ENCODE measurements around the gene ITM2B. TPM values are rescaled to one million over a fixed set of nuclear protein-coding genes. Genes with fewer than 3 reads are reported as not detected.
"Not testable (repeated sequence)": the region's sequence is repeated elsewhere in the genome, so short reads cannot be mapped to it uniquely, and the experiment has no call there.

Gene ITM2B
- total RNA-seq, result 327 and 538 TPM in 2 replicates

DNA sequence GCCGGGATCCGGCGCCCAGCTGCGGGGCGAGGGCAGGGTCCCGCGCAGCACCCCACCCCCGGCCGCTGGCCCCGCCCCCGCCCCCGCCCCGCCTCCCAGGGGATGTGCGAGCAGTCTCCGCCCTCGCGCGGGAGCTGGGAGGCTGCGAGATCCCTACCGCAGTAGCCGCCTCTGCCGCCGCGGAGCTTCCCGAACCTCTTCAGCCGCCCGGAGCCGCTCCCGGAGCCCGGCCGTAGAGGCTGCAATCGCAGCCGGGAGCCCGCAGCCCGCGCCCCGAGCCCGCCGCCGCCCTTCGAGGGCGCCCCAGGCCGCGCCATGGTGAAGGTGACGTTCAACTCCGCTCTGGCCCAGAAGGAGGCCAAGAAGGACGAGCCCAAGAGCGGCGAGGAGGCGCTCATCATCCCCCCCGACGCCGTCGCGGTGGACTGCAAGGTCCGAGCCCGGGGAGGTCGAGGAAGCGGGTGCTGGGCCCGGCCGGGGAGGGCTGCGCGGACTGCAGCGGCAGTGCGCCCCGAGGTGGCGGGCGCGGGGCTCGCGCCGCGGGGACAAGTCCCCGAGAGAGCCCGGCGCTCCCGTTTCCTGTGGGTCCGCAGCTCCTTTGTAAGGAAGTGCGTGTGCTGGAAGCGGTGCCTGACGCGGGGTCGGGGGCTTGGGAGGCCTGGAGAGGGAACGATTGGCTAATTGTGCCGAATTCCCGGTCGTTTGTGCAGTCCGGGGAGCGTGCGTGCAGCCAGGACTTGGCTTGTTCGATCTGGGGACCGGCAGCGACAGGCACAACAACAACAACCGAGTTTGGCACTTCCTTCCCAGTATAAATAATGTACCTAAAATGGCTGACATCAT is at the start of gene ITM2B:
ITM2B (plus strand) TSS at position 161 of the 843 bp plus-strand sequence; CDS start at position 316, 155 bp downstream.
- peak; percentile 76 for DNase-seq

DNA sequence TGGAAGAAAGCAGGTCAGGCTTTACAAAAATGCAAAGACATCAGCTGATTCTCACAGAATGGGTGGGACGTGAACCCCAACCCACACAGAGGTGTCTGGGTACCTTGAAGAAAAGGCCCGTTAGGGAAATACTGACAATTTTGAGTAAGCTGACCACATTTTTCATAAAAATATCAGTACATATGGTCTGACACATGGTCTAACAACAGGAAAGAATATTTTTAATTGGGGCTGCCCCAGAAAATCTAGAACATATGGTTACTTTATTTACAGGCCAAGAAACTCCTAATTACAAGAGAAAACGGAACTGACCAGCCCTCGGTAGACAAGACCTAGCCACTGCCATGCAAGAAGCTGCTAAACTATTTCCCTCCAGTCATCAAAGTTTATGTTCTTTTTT is 48.7 kb upstream of the ITM2B start:
- no peak for DNase-seq

DNA sequence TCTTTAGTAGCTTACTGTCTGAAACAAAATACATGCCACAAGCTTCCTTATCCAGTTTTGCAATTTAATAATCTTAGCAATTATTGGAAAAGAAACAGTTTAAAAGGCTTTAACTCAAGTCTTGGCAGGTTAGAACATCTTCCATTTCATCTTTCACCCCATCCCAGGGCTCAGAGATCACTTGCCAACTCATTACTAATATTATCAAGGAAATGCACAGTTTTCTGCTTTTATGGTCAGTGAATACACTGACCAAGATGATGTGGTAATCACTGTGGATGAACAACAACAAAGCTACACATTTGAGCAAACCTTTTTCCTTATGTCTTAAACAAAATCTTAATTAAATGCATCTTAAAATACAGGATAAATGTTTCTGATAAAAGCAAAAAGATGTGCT is 48.0 kb upstream of the ITM2B start:
- DNase-seq, result no peak

DNA sequence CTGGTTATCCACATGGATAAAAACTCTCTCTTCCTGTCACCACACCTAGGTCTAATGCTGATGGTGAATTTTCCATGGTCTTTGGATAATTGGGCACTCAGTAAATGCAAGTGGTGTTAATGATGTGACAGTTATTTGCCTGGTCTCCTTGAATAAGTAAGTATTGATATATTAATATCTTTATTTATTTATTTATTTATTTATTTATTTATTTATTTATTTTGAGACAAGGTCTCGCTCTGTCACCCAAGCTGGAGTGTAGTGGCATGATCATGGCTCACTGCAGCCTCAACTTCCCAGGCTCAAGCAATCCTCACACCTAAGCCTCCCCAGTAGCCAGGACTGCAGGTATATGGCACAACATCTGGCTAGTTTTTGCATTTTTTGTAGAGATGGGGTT is 46.3 kb upstream of the ITM2B start:
- no peak for DNase-seq

DNA sequence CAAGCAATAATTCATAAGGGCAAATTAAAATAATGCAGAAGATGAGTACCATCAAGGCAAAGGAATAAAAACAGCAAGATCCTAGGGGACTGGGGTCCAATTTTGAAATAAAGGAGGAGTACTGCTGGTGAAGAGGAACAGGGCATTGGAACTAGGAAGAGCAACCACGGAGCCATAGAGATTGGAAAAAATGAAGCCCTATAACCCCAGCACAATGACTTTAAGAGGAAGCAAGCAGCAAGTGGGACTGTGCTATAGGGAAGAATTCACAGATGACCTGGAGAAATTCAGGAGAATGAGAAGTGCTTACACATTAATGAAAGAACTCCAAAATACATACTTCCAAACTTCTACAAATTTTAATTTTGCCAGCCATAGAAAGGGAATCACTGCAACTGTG is 44.9 kb upstream of the ITM2B start:
- no peak for DNase-seq

DNA sequence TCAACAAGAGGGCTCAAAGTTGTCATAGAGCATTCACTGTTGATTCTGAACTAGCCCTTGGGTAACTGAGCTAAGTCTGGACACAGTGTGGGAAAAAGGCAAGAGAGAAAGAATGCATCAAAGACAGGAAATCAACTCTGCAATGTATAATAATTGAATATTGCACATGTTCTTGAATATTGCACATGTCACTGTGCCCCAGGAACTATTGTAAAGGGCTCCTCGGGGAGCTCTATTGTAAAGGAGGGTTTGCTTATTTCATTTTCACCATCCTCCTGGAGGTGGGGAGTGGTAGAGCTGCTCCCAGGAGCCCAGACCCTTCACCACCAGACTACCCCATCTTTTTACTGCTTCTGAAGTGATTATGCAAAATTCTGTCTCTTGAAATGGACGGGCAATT is 44.4 kb upstream of the ITM2B start:
- no peak for DNase-seq

DNA sequence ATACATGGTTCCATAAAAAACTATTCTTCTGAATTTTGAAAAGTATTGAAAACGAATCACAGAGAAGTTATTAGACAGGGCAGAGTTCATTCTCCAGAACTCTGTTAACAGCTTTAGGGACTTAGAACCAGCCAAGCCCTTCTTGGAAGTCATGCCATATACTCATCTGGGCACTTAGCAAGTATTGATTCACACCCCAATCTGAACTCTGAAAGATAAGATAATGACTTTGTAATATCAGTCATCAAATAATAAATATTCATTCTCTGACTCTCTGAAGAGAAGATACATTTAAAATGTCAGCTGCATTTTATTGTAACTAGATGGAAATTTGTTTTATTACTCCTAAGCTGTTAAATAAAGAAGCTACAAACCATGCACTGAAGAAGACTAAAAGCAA is 43.8 kb upstream of the ITM2B start:
- DNase-seq, result no peak

DNA sequence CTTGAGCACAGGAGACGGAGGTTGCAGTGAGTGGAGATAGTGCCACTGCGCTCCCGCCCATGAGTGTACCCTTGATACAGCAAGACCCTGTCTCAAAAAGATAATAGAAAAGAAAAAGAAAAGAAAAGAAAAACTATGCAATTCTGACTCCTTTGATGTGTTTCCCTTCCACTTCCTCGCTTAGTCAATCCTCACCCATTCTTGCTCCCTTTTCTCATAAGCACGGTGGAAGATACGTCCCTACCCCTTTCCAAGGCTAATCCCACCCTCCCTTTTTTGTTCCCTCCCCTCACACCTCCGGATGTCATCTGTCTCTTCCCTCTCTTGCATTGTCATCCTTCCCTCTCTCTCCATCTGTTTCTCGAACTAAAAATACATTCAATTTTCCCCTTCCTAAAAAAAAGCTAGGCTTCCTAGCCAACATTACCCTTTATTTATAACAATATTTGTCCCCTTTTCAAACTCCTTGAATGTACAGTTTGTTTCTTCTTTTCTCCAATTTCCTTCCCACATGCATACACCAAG is 40.5 kb upstream of the ITM2B start:
- no peak for DNase-seq

DNA sequence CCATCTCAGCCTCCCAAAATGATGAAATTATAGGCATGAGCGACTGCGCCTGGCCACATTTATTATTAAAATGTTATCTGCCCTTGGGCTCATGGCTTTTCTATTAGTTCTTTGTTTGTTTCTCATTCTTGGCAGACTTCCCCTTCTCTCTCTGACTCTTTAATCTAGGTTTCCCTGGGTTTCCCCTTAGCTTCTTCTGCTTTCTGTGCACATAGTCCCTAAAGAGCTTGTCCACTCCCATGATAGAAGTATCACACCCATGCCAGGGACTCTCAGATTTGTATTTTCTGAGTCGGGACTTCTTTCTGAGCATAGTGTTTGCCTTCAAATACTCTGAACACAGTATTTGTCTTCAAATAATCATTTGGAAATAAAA is 38.6 kb upstream of the ITM2B start:
- no peak for DNase-seq

DNA sequence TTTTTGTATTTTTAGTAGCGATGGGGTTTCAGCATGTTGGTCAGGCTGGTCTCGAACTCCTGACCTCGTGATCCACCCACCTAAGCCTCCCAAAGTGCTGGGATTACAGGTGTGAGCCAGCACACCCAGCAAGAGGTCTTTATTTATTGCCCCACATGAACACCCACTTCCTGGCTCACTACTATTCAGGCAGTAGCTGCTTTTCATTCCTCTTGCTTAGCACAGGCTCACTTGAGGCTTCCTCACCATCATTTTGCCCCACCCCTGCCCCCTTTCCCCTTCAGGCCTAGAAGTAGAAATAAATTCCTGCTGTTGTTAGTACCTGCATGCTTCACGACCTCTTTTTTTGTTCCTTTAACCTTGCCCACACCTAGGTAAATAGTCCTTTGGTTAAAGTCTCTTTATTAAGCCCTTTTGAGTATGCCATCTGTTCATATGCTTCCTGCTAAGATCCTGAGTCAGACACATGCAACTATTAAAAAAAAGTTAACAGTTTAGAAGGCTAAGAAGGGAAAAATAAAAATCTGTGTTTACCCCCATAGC is 33.5 kb upstream of the ITM2B start:
- DNase-seq, result no peak

DNA sequence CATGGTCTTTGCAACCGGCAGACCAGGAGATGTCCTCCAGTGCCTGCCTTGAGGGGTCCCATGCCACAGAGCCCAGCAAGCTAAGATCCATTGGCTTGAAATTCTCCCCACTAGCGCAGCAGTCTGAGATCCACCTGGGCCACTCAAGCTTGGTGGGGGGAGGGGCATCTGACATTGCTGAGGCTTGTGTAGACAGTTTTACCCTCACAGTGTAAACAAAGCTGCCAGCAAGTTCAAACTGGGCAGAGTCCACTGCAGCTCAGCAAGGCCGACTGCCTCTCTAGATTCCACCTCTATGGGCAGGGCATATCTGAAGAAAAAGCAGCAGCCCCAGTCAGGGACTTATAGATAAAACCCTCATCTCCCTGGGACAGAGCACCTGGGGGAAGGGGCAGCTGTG is 32.0 kb upstream of the ITM2B start:
- DNase-seq, result no peak

DNA sequence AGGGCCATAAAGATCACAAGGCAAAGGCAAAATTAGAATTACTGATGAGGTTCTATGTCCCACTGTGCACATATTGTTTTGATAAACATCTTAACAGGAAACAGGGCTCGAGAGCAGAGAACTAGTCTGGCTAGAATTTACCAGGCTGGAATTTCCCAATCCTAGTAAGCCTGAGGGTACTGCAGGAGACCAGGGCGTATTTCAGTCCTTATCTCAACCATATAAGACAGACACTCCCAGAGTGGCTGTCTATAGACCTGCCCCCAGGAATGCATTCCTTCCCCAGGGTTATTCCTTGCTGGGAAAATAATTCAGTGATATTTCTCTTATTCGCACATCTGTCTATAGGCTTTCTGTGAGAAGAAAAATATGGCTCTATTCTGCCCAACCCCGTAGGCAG is 25.8 kb upstream of the ITM2B start:
- not testable (repeated sequence) for DNase-seq

DNA sequence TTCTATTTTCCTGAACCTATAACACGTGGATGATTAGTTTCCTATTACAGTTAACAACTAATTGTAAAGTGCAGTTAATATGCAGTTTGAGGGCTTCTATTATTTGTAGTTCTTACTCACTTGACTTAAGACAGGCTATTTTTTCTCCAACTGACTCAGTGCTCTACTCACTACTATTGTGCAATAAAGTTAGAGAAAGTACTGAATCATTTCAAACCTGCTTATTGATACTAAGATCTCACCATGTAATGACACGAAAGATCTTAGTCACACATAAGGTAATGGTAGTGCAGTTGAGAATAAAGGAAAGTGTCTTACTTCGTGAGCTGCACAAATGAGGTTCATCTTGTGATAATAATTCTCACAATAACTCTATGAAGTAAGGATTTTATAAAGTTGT is 22.8 kb upstream of the ITM2B start:
- DNase-seq, result no peak

DNA sequence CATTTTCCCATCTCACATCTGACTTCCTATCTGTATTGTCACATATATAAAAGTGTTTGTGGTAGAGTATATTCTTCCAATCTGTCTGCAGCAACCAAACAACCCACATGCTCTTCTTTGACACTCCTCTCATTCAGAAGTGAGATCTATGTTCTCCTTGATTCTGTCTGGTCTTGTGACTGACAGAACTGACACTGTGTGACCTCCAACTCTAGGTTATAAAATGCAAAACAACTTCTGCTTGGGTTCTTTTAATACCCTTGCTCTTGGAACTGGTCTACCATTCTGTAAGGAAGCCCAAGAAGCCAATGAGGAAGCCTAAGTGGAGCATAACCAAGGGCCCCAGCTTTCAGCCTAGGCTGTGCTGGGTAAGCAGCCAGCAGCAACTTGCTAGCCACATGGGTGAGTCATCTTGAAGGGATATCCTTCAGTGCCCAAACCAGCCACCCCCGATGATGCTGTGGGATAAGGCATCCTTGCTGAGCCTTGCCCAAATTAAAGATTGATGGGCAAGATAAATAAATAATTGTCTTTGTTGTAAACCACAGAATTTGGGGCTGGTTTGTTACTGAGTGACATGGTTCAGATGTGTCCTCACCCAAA is 18.4 kb upstream of the ITM2B start:
- DNase-seq, result no peak

DNA sequence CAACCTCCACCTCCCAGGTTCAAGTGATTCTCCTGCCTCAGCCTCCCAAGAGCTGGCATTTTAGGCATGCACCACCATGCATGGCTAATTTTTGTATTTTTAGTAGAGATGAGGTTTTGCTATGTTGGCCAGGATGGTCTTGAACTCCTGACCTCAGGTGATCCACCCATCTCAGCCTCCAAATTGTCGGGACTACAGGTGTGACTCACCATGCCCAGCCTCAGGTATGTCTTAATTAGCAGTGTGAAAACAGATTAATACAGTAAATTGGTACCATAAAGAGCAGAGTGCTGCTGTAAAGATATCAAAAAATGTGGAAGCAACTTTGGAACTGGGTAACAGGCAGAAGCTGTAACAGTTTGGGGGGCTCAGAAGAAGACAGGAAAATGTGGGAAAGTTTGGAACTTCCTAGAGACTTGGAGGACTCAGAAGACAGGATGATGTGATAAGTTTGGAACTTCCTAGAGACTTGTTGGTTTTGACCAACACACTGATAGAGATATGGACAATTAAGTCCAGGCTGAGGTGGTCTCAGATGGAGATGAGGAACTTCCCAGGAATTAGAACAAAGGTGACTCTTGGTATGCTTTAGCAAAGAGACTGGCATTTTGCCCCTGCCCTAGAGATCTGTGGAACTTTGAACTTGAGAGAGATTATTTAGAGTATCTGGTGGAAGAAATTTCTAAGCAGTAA is 17.3 kb upstream of the ITM2B start:
- DNase-seq, result not testable (repeated sequence)

DNA sequence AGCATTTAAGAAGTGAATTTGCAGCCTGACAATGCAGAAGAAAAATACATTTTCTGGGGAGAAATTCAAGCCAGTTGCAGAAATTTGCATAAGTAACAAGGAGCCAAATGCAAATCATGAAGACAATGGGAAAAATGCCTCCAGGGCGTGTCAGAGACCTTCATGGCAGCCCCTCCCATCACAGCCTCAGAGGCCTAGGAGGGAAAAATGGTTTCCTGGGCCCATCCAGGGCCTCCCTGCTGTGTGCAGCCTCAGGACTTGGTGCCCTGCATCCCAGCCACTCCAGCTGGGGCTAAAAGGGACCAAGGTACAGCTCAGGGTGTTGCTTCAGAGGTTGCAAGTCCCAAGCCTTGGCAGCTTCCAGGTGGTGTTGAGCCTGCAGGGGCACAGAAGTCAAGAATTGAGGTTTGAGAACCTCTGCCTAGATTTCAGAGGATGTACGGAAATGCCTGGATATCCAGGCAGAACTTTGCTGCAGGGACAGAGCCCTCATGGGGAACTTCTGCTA is 16.7 kb upstream of the ITM2B start:
- no peak for DNase-seq

DNA sequence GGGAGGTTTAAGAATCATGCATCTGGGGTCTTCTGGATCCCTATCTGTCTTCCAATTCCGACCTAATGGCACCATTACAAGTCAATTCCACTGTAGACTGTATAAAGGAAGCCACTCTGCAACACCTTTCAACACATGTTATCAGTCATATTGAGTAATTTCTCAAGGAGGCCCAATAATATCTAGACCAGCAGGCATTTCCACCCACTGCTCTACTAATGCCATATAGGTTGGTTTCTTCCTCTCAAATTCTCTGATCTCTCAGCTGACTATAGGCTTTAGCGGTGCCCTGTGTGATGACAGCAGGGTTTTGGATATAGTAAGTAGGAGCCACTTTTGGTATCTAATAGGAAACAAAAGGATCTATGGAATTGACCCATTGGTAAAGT is 12.4 kb upstream of the ITM2B start:
- DNase-seq, result no peak

DNA sequence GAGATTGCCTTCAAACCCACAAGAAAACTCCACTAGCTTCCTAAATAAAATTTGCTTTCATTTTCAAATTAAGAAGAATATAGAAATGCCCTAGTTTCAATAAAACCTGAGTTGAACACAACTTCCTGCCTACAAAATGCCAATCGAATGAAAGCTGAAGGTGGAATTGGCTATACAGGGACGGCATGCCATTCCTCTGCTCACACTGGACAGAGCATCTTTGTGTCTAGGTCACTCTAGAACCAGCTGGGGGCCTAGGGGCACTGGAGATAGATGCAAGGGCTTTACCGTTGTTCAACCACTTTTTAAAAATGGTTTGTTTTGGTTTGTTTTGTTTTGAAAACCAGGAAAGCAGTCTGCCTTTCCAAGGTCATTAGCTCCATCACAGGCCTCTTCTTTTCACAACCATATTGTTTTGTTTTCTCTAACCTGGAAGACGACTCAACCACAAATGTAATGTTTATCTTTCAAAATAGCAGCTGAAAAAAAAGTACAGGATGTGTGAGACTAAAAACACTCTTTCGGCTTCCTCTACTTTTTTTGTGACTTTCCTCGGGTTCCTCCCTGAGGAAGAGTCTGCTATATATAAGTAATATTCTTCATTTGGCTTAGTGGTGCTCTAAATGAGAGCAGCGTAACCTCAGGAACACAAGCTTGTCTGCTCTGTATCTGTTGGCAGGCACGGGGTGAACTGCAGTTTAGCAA is 11.9 kb upstream of the ITM2B start:
- peak; percentile 40 for DNase-seq

DNA sequence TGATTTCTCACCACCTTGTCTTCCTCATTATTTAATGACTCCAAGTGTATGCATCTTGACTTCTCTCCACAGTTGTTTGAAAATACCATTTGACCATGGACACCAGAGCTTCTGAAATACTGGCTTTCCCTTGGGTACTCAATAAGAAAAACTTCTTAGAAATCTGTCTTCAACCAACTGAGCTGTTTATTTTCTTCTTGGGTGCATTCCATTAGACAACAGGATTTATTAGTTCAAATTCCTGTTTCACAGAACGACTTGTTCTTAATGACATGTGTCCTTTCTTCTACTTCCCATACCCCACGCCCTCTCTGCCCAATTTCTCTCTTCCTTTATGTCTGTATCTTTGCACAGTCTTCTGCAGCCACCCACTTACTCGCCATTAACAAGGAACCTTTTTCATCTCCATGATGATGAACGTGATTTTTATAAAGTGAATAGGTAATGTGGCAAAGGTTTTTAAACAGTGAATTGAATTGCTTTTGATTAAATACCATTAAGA is 11.3 kb upstream of the ITM2B start:
- DNase-seq, result no peak

DNA sequence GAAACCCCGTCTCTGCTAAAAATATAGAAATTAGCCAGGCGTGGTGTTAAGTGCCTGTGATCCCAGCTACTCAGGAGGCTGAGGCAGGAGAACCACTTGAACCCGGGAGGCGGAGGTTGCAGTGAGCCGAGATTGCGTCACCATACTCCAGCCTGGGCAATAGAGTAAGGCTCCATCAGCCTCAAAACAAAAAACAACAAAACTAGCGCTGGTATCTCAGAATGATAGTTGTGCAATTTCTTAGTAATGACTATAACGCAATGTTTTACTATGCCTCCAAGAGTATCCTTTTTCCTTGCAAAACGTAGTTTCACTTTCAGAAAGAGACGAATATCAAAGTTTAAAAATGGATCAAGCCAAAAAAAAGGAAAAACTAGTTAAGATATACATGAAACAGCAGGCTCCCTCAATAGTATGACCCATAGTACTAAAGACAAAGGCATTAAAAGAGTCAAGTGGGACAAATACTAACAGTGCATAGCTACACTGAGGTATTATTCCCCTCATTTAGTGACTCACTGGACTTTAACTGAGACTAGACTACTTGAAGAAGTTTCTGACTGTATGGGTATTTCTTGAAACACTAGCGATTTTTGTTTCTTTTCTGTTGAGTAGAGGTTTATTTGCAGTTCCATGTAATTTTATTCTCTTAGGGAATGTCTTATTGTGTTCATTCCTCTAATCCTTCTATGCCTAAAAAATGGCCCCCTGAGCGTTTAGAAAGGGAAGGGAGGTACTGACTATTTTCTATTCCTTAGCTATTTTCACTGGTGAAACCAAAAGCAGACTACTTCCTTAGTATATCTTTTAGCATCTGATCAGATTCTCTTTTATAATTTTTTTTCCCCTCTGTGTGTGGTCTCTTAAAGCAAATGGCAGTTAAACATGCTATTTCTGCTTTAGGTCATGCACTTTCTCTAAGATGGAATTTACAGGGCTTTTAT is 10.4 kb upstream of the ITM2B start:
- no peak for DNase-seq

DNA sequence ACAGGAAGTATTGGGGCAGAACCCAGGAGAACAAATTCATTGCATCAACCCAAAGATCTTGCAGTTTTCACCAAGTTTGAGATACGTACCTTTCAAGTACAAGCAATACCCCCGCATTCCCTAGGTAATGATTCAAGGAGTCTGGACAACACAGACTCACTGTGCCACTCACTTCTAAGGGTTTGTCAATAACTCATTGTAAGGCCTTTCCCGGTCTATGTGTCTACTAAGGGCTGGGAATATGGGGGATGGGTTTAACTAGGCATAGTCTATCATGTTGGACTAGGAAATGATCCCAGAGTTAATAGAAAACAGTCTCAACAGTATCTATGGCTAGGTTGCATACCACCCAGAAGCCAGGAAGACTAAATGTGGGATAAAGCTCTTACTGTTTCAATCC is 8.3 kb upstream of the ITM2B start:
- no peak for DNase-seq
